A673 (cell line): Measurements from ENCODE around the gene RAP2B.

Source experiments
- EZH2 ChIP-seq: fragments of 200-600 bp; sonication (generic); IDR thresholded peaks from 2 replicates; pipeline ENCODE4 v1.6.1; 2017; ENCODE audit warnings: borderline replicate concordance, low read depth, mild to moderate bottlenecking, mixed read lengths, antibody characterized with exemption, low read length; ENCODE audit not compliant: poor library complexity, severe bottlenecking
- TF ChIP-seq, protein P1 (sequence below): fragments of 300-800, 200-600 bp; sonication (generic); conservative IDR thresholded peaks from 2 replicates; pipeline ENCODE4 v1.5.1; 2017; ENCODE audit warnings: low read depth, mild to moderate bottlenecking, antibody characterized with exemption, low read length, moderate library complexity, mixed read lengths

DNA sequence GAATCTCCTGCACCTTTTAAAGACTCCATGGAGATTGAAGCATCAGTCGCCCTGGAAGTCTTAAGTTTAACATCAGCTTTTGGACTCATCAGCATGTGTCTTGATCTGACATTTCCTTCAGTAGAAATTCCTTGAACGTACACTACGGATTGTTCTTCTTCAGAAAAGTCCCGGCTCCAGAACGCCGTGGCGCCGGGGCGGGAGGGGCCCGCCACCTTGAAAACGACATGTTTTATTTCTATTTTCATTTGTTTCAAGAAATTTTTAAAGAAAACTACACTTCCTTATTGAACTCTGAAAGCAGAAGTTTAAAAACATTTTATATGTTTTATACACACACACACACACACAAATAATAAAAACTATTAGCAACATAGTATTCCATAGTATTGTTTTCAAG lies 32.6 kb upstream of the RAP2B start:
- TF ChIP-seq, protein P1, sequence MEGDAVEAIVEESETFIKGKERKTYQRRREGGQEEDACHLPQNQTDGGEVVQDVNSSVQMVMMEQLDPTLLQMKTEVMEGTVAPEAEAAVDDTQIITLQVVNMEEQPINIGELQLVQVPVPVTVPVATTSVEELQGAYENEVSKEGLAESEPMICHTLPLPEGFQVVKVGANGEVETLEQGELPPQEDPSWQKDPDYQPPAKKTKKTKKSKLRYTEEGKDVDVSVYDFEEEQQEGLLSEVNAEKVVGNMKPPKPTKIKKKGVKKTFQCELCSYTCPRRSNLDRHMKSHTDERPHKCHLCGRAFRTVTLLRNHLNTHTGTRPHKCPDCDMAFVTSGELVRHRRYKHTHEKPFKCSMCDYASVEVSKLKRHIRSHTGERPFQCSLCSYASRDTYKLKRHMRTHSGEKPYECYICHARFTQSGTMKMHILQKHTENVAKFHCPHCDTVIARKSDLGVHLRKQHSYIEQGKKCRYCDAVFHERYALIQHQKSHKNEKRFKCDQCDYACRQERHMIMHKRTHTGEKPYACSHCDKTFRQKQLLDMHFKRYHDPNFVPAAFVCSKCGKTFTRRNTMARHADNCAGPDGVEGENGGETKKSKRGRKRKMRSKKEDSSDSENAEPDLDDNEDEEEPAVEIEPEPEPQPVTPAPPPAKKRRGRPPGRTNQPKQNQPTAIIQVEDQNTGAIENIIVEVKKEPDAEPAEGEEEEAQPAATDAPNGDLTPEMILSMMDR = no peak
- no peak for TF ChIP-seq EZH2
